Glutamatergic neuron (in vitro differentiated cells): ENCODE results near the gene AP5Z1. TPM values are rescaled to one million over a fixed set of nuclear protein-coding genes. Genes with fewer than 3 reads are reported as not detected.

Source experiments
- DNase-seq: peaks from one replicate; pipeline ENCODE4 v3.0.0; 2022
- H3K27ac Mint-ChIP-seq: one replicate; pipeline ENCODE4 v1.8.0; 2020; ENCODE audit warnings: mild to moderate bottlenecking, mixed read lengths, inconsistent platforms; ENCODE audit not compliant: unreplicated experiment
- H3K27me3 Mint-ChIP-seq: one replicate; pipeline ENCODE4 v1.8.0; 2020; ENCODE audit warnings: mild to moderate bottlenecking, moderate library complexity, mixed read lengths, inconsistent platforms; ENCODE audit not compliant: unreplicated experiment
- H3K36me3 Mint-ChIP-seq: one replicate; pipeline ENCODE4 v1.8.0; 2020; ENCODE audit warnings: mild to moderate bottlenecking, mixed read lengths, inconsistent platforms; ENCODE audit not compliant: unreplicated experiment
- H3K4me1 Mint-ChIP-seq: one replicate; pipeline ENCODE4 v1.8.0; 2020; ENCODE audit warnings: mild to moderate bottlenecking, low read depth, mixed read lengths, inconsistent platforms; ENCODE audit not compliant: unreplicated experiment
- H3K4me3 Mint-ChIP-seq: one replicate; pipeline ENCODE4 v1.8.0; 2020; ENCODE audit warnings: mild to moderate bottlenecking, mixed read lengths, inconsistent platforms; ENCODE audit not compliant: unreplicated experiment
- H3K9me3 Mint-ChIP-seq: one replicate; pipeline ENCODE4 v1.8.0; 2020; ENCODE audit warnings: mild to moderate bottlenecking, moderate library complexity, mixed read lengths, inconsistent platforms; ENCODE audit not compliant: unreplicated experiment
- CTCF ChIP-seq: fragments of 200-600 bp; sonication (generic); IDR thresholded peaks from one replicate; pipeline ENCODE4 v1.5.0; 2021; ENCODE audit not compliant: partially characterized antibody, unreplicated experiment
- total RNA-seq: library from RNA; stranded (reverse); fragmentation: NEBNext Ultra II Directional; extraction: Animal tissue kit (Norgen Biotek cat#: 25700); gene quantifications from one replicate; pipeline ENCODE4 v1.2.1, GENCODE V29; 2021; ENCODE audit not compliant: unreplicated experiment

The AP5Z1 gene
- total RNA-seq, 1 donor from 2014 or later: 49.8 TPM

GRCh38 chr7:4740796-4741195 is 34.6 kb upstream of the AP5Z1 start:
- Mint-ChIP-seq H3K4me1 (peaks cover 27% of the 10 kb centered on the region), H3K27me3 (peaks cover 3% of the 10 kb centered on the region), H3K9me3 (peaks cover 3% of the 10 kb centered on the region), H3K4me3 (no peak overlapping the region), H3K27ac (no peak overlapping the region), H3K36me3 (no peaks in the 10 kb centered on the region)
- TF ChIP-seq CTCF: no peak
- DNase-seq: no peak

- Mint-ChIP-seq H3K9me3 (peaks cover 3% of the 10 kb centered on the region), H3K4me1 (peaks cover 29% of the 10 kb centered on the region), H3K27me3 (peaks cover 5% of the 10 kb centered on the region), H3K36me3 (no peaks in the 10 kb centered on the region), H3K4me3 (no peak overlapping the region), H3K27ac (no peak overlapping the region)
- no peak for TF ChIP-seq CTCF
- no peak for DNase-seq
Observed at GRCh38 chr7:4742051-4742573, 33.3 kb upstream of the AP5Z1 start.

GRCh38 chr7:4742852-4743251 is 32.6 kb upstream of the AP5Z1 start:
- no peak for TF ChIP-seq CTCF
- Mint-ChIP-seq H3K27me3 (peaks cover 5% of the 10 kb centered on the region), H3K4me1 (peaks cover 30% of the 10 kb centered on the region), H3K36me3 (no peaks in the 10 kb centered on the region), H3K27ac (peak overlapping the region; percentile 96), H3K9me3 (peaks cover 3% of the 10 kb centered on the region), H3K4me3 (peak overlapping the region; percentile 15)
- DNase-seq: no peak

GRCh38 chr7:4744391-4745264 is 30.8 kb upstream of the AP5Z1 start:
- Mint-ChIP-seq H3K9me3 (peaks cover 3% of the 10 kb centered on the region), H3K4me3 (peak overlapping the region; percentile 63), H3K27me3 (peaks cover 5% of the 10 kb centered on the region), H3K27ac (peak overlapping the region; percentile 96), H3K36me3 (no peaks in the 10 kb centered on the region), H3K4me1 (peaks cover 30% of the 10 kb centered on the region)
- no peak for TF ChIP-seq CTCF
- peak; percentile 98 for DNase-seq
